SH-SY5Y (cell line): ENCODE results near the gene APBB1.

Source experiments
- GATA2 ChIP-seq: IDR thresholded peaks from 2 replicates; pipeline ENCODE4 v1.6.1; 2011; ENCODE audit warnings: mild to moderate bottlenecking, low read depth, low read length
- GATA3 ChIP-seq: IDR thresholded peaks from 2 replicates; pipeline ENCODE4 v1.6.1; 2011; ENCODE audit warnings: low read depth, mild to moderate bottlenecking, low read length, moderate library complexity

DNA sequence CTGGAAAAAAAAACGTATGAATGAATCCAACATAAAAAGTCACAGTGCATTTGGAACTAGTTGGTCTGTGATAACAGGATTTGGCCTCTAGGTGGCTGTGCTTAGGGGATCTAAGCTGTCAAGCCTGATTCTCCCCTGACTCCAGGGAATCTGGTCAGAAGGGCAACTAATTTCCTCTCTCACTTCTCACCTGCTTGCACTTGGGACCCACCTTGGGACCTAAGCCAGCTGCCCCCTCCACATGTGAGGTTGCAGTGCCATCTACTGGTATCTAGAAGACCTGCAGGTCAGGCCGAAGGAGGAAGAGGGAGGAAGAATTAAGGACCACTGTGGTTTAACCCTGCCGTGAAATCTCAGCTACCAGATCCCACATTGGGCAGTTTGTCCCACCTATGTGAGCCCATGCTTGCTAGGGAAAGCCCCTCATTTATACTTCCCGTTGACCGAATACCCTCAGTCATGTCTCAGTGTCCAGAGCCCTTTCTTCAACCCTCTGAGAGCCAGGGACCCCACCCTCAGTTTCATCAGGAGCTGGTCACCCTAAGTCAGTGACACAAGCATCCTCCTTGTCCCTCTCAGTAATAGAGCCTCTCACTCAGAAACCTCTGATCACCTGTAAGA lies 65.4 kb downstream of the APBB1 start:
- no peak for TF ChIP-seq GATA2
- no peak for TF ChIP-seq GATA3
